C4-2B (cell line): ENCODE data around the gene ATP2C1.

ENCODE experiments used
- H3K27ac ChIP-seq: fragments of 450-650 bp; 2 replicates; pipeline ENCODE4 v1.5.1; 2017
- ZFX ChIP-seq: fragments of 450-650 bp; IDR thresholded peaks from 2 replicates; pipeline ENCODE4 v1.6.1; 2017
- TF ChIP-seq, protein P1 (sequence below): fragments of 450-650 bp; conservative IDR thresholded peaks from 2 replicates; pipeline ENCODE4 v1.5.1; 2017; ENCODE audit warnings: mild to moderate bottlenecking

ATP2C1 gene

DNA sequence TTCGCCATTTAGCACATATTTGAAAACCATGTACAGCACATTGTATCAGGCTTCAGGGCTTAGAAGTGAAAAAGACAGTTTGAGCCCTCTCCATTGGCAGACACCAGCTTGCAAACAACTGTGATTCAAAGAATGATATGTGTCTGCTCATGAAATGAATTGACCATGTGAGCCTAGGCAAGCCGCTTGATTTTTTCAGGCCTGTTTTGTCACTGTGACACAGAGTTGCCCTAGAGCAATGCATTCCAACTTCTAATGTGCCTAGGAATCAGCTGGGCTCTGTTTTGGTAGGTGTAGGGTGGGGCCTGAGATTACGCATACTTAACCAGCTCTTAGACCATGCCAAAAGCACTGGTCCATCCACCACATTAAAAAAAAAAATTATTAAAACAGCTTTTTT lies 53.0 kb downstream of the ATP2C1 start:
- TF ChIP-seq ZFX = no peak
- TF ChIP-seq, protein P1, sequence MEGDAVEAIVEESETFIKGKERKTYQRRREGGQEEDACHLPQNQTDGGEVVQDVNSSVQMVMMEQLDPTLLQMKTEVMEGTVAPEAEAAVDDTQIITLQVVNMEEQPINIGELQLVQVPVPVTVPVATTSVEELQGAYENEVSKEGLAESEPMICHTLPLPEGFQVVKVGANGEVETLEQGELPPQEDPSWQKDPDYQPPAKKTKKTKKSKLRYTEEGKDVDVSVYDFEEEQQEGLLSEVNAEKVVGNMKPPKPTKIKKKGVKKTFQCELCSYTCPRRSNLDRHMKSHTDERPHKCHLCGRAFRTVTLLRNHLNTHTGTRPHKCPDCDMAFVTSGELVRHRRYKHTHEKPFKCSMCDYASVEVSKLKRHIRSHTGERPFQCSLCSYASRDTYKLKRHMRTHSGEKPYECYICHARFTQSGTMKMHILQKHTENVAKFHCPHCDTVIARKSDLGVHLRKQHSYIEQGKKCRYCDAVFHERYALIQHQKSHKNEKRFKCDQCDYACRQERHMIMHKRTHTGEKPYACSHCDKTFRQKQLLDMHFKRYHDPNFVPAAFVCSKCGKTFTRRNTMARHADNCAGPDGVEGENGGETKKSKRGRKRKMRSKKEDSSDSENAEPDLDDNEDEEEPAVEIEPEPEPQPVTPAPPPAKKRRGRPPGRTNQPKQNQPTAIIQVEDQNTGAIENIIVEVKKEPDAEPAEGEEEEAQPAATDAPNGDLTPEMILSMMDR = no peak

DNA sequence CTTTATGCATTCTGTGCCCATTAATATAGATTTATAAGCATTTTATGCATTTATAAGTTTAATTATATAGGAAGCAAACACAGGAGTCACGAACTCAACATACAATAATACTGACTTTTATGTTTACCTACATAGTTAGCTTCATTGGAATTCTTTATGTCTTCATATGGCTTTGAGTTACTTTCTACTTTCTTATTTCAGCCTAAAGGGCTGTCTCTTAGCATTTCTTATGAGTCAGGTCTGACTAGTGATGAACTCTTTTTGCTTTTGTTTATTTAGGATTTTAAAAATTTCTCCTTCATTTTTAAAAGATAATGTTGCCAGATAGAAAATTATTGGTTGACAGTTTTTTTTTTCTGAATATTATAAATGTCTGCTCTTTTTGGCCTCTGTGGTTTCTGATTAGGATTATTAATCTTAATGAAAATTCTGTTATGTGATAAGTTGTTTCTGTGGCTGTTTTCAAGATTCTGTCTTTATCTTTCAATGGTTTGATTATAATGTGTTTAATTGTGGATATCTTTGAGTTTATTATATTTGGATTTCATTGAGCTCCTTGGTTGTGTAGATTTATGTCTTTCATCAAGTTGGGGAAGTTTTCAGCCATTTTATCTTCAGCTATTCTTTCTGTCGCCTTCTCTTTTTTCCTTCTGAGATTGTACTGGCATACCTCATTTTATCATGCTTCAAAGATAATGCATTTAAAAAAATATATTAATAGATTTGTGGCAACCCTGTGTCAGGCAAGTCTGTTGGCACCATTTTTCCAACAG lies 54.3 kb downstream of the ATP2C1 start:
- no peak for TF ChIP-seq ZFX
- TF ChIP-seq, protein P1 = no peak
- H3K27ac ChIP-seq = no peak overlapping the region

More for the DNA sequence above, 53.0 kb downstream of the ATP2C1 start:
- no peak overlapping the region for H3K27ac ChIP-seq

DNA sequence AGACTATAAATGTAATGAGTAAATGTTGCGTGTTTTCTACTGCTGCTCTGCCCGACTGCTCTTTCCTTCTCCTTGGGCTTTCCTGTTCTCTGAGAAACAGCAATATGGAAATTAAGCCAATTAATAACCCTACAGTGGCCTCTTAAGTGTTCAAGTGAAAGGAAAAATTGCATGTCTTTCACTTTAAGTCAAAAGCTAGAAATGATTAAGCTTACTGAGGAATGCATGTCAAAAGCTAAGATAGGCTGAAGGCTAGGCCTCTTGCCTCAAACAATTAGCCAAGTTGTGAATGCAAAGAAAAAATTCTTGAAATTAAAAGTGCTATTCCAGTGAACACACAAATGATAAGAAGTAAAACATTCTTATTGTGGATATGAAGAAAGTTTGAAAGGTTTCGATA lies 55.0 kb downstream of the ATP2C1 start:
- no peak overlapping the region for H3K27ac ChIP-seq
- TF ChIP-seq, protein P1 = no peak
- TF ChIP-seq ZFX = no peak

DNA sequence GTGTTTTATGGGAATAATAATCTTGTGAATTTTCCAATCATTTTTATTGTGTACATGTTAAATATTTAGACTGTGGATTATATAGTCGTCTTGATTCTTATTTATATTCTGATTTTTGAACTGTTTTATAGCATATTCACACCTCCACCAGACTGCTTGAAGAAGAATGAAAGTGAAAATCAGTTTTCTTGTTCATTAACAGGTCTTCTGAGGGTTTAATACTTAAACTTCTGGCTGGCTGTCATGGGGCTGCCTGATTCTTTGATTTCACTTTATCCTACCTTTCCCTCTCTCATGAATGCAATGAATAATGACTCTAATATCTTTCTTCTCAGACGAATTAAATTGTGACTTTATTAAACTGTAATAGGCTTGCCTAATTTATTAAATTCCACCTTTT lies 56.2 kb downstream of the ATP2C1 start:
- H3K27ac ChIP-seq = no peak overlapping the region

DNA sequence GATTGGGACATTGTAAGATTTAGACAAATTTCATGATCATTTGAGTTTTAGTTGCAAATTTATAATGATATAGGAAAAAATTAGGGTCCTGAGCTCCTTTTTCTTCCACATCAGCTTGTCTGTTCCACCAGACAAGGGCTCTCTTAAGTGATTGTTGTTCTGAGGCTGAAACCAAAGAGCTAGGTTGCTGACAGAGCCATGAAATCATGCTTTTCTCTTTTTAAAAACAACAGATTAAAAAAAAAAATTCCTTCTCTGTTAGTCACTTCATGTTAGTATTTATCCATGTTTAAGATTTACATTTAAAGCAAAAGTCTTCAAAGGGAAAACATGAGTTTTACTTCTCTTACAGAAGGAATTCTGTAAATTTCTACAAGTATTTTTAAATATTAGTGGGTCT lies 56.8 kb downstream of the ATP2C1 start:
- TF ChIP-seq, protein P1 = no peak
- no peak for TF ChIP-seq ZFX
- H3K27ac ChIP-seq = no peak overlapping the region

More for the DNA sequence above, 56.2 kb downstream of the ATP2C1 start:
- TF ChIP-seq, protein P1 = no peak
- TF ChIP-seq ZFX = no peak

DNA sequence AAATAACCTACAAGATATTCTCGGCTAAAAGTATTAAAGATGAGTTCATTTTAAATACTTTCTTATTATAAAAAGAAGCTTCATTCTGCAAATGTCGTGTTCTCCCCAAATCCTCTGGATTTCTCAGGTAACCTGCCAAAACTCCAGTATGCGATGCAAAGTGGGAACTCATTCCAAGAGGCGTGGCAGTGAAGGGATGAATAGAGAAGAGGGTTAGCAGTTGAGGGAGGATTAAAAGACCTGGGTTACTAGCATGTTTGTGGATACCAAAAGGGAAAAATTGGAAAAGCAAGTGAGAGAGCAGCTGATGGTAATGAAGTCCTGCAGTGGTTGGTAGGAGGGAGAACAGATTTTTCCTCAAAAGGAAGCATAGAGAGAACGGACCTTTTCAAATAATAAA lies 61.6 kb downstream of the ATP2C1 start:
- TF ChIP-seq ZFX = no peak
- TF ChIP-seq, protein P1 = no peak

DNA sequence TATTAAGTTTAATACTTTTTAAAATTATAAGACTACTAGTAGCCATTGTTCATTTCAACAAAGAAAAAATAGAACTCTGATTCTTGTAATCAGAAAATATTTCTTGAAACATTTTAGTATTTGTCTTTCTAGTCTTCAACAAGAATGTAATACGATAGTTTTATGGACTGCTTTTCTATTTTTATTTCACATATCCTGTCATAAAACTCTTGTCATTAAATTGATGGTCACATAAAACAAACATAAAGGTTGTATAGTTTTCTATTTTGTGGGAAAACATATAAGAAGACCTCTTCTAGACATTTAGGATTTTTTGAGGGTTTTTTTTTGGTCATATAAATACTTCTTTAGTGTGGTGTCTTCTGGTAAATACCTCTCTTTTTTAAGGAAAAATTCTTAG lies 62.4 kb downstream of the ATP2C1 start:
- TF ChIP-seq, protein P1 = no peak
- TF ChIP-seq ZFX = no peak

More for the DNA sequence above, 61.6 kb downstream of the ATP2C1 start:
- no peak overlapping the region for H3K27ac ChIP-seq

More for the DNA sequence above, 62.4 kb downstream of the ATP2C1 start:
- no peak overlapping the region for H3K27ac ChIP-seq
